NCI-H2081 (cell line): Measurements from ENCODE around the gene R3HDM2.
A peak's percentile ranks its signal among the peaks of the same experiment; 100 is the strongest.
"Not testable (repeated sequence)": the region's sequence is repeated elsewhere in the genome, so short reads cannot be mapped to it uniquely, and the experiment has no call there.

ENCODE experiments used
- DNase-seq, 2 experiments: peaks; one replicate each; lab custom pipeline; 2025; lab: John Stamatoyannopoulos, UW

R3HDM2 gene

DNA sequence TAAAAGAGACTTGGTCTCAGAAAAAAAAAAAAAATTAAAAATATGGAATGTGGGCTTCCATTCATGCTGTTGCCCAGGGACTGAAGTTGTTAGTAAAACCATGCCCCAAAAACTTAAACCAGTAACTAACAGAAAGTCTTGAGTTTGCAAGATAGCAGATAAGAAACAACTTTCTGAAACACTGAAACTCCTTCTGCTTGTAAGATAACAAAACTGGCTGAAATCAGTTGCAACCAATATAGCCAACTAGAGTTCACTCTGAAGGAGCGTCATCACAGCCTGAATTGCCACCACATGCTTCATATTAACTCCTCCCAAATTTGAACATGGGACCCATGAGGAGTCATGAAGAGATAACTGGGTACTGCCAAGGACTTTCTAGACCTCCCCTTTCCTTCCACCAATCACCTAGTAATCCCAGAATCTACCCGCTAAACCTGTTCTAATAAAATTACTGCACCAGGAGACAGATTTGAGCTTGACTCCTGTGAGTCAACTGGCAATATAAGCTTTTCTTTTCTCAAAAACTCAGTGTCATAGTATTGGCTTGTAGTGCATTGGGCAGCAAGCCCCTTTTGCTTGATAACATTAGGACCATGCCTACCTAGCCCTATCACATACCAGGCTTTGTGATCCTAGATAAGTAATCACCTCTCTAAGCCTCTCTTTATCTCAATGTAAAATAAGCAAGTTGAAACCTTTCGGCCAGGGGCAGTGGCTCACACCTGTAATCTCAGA is 53.6 kb downstream of the R3HDM2 start:
- no peak for DNase-seq

DNA sequence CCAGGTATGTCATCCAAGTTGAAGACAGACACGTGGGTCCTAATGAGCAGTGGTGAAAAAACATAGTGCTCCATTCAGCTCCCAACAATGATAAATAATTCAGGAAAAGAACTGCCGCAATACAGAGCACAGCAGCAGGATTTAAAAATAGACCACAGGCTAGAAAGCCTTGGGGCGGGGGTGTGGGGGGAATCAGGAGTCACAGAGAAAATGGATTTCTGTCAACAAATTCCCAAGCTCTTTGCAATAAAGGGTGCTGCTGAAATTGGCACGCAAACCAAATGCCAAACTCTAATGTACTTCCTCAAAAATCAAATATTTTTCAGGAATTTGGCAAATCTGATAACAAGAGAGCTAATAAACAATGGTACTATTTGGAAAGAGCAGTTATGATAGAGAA is 58.6 kb downstream of the R3HDM2 start:
- DNase-seq = no peak

DNA sequence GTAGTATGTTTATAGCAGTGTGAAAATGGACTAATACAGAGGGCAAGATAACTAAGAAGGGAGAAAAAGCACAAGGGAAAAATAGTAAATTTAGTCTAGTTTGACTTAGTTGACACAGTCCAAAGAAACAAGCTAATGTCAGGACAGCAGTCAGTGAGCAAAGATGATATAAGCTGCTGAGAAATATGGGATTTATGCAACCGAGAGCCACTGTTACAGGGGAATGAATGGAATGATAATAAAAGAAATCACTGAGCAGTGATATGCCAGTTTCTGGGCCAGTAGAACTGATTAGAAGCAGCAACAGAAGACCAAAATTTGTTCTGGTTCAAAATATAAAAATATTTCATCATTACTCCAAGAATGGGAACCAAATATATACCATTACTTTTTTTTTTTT is 60.1 kb downstream of the R3HDM2 start:
- DNase-seq = no peak

DNA sequence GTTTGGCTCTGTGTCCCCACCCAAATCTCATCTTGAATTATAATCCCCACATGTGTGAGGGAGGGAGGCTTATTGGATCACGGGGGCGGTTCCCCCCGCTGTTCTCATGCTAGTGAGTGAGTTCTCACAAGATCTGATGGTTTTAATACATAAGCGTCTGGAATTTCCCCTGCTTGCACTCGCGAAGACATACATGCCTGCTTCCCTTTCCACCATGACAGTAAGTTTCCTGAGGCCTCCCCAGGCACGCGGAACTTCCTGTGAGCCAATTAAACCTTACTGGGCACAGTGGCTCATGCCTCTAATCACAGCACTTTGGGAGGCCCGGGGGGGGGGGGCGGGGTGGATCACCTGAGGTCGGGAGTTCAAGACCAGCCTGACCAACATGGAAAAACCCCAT is 60.8 kb downstream of the R3HDM2 start:
- no peak for DNase-seq

DNA sequence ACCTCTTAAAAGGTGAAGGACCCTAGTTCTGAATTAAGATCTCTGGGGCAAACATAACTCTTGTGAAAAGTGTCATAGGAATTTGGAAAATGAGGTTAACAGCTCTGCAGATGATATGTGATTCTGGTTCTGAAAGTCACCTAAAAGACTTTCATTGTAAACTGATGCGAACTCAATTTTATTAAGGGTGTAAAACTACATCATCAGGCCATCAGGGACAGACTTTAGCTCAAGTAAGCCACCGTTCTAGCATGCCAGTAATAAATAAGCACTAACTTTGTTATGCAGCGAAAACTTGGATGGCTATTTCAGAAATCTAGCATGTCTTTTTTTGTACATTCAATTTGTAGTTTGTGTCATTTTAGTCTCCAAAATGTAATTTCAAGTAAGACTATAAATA is 61.6 kb downstream of the R3HDM2 start:
- DNase-seq = no peak

DNA sequence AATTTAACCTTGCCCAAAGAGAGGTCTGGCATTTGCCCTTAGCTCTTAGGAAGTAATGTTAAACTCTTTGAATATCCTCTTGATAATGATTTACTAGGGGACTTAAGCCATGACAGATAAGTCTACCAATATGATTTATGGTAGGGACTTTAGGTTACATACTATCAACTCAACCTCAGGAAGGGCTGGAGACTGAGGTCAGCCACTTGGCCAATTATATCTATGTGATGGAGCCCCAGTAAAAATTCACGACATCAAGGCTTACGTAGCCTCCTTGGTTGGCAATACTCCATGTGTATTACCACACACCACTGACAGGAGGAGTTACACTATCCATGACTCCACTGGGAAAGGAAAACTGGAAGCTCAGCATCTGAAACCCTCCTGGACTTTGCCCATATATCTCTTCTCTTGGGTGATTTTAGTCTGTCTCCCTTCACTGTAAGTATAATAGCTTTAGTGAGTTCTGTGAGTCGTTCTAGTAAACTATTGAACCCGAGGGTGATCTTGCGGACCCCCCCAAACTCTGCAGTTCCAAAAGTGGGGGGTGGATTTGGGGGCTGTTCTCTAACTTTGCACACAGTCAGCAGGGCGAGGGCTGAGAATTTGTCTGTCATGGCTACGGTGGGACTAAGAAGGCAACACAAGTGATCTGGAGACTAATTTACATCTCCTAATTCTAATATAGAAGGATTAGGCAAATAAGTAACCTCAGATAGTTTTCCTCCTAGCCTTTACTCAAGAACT is 62.3 kb downstream of the R3HDM2 start:
- no peak for DNase-seq

DNA sequence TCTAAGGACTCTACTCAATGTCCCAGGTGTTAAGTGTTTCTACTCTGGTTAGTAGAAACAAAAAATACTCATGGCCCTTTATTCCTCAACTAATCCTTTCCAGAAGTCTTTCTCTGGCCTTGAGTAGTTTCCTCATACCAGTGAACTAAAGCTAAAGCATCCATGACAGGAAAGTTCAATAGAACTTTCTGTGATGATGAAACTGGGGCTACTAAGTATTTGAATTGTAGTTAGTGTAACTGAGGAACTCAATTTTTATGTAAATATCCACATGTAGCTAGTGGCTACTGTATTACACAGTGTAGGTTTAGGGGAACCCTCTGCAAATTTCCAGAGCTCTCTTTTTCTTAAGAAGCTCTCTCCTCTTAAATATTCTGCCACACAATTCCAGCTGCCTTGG is 63.7 kb downstream of the R3HDM2 start:
- DNase-seq = no peak

DNA sequence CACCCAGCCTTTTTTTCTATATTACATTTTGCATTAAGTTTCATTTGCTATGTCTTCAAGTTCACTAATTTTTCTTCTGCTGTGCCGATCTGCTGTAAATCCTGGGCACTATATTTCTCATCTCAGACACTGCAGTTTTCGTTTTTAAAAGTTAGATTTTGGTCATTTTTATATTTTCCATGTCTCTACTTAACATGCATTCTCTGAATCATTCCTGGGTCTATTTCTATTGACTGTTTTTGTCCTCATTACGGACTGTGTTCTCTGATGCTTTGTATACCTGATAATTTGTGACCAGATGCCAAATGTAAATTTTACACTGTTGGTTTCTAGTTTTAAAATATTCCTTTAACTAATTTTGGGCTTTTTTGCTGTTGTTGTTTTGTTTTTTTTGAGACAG is 64.5 kb downstream of the R3HDM2 start:
- DNase-seq = no peak

DNA sequence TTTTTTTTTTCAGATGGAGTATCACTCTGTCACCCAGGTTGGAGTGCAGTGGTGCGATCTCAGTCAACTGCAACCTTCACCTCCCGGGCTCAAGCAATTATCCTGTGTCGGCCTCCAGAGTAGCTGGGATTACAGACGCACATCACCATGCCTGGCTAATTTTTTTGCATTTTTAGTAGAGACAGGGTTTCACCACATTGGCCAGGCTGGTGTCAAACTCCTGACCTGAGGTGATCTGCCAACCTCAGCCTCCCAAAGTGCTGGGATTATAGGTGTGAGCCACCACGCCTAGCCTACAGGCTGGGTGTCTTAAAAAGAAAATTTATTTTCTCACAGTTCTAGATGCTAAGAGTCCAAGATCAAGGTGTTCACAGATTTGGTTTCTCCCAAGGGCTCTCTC is 66.7 kb downstream of the R3HDM2 start:
- DNase-seq = not testable (repeated sequence)

DNA sequence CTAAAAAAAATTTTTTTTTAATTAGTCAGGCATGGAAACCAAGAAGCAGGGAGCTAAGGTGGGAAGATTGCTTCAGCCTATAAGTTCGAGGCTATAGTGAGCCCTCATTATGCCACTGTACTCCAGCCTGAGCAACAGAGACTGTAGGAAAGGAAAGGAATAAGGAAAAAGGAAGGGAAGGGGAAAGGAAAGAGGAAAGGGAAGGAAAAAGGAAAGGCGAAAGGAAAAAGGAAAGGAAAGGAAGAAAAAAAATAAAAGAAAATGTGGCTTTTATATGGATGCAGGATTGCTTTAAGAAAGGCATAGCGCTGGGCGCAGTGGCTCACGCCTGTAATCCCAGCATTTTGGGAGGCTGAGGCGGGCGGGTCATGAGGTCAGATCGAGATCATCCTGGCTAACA is 70.4 kb downstream of the R3HDM2 start:
- DNase-seq = no peak

DNA sequence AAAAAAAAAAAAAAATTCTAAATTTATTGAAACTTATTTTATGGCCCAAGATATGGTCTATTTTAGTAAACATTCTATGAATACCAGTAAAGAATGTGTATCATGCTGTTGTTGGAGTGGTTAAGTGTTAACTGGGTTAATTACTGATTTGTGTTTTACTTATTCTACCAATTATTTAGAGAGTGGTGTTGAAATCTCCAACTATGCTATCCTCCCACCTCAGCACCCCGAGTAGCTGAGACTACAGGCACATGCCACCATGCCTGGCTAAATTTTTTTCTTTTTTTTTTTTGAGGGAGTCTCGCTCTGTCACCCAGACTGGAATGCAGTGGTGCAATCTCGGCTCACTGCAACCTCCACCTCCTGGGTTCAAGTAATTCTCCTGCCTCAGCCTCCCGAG is 72.2 kb downstream of the R3HDM2 start:
- DNase-seq = no peak

DNA sequence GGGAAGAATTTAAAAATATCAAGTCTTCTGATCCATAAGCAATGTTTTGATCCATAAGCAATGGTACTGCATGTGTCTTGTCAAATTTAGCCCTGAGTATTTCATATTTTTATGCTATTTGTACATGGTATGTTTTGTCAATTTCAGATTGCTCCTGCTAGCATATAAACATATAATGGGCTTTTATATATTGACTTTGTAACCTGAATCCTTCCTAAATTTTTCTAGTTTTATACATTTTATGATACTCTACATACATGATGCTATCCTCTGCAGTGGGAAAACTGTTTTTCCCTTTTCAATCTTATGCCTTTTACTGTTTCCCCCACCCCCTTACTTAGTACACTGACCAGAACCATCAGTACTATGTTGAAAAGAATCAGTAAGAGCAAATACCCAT is 75.1 kb downstream of the R3HDM2 start:
- no peak for DNase-seq

DNA sequence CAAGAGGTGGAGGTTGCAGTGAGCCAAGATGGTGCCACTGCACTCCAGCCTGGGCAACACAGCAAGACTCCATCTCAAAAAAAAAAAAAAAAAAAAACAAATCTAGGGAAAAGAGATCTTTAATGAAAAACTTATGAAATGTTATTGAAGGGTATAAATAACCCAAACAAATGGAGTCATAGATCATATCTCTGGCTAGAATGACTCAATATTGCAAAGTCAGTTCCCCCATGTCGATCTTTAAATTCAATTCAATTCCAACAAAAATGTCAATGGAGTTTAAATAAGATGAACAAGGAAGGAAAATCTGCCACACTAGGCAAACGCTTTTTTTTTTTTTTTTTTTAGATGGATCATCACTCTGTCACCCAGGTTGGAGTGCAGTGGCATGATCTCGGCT is 78.7 kb downstream of the R3HDM2 start:
- DNase-seq = no peak

DNA sequence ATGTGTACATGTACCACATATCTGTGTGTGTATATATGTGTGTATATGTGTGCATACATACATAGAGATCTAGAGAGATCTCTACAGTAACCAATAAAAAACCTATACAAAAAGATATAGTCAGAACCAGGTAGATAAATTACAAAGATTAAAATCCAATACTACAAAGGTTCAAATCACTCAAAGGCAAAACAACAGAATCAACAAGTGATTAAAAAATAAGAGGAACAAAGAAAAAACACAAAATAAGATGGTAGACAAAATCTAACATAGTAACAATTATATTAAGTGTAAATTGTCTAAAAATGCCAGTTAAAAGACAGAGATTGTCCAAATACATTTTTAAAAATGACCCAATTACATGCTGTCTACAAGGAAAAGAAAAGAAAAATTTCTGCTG is 83.6 kb downstream of the R3HDM2 start:
- no peak for DNase-seq

DNA sequence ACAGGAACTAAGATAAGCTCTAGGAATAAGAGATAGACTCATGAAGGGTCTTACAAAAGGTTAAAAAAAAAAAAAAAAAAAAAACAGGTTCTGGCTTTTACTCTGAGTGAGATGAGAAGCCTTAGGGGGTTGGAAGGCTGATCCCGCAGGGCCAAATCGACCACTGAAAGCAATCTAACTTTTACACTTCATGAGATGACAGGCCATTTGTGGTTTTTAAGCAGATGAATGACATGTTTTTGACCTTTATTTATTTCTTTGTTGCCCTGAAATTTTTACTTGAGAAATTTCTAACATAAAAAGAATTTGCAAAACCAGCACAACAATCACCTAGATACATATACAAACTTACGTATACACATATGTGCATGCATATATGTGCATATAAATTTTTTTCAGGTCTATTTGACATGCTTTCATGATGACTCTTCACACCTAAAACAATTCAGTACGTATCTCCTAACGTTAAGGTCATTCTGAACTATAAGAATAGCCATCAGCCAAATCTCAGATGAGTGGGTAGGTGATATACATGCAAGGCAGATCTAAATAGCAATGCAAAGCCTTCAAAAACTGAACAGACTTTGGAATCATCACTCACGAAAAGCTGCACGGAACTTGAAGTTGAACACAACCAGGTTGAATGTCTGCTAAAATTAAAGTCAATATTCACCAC is 87.0 kb downstream of the R3HDM2 start:
- DNase-seq = no peak

DNA sequence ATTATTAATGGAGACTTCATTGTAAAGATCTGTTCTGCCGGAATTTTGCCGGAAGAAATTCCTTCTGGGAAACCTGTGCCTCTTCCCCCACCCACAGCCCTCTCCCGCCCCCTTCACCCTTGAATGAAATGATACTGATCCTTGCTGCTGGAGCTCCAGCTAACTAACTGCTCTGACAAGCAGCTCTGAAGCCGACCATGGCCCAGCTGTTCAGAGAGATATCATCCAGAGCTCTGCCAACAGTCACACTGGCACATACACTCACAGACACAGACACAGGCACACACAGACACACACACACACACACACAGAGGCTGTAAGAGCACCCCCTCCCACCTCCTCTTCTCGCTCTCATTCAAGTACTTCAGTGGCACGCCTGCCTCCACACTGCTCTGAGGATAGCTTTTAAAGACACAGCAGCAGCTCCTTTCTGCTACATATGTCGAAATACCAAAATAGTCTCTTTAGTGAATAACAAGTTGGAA is 88.6 kb downstream of the R3HDM2 start:
- DNase-seq = no peak

DNA sequence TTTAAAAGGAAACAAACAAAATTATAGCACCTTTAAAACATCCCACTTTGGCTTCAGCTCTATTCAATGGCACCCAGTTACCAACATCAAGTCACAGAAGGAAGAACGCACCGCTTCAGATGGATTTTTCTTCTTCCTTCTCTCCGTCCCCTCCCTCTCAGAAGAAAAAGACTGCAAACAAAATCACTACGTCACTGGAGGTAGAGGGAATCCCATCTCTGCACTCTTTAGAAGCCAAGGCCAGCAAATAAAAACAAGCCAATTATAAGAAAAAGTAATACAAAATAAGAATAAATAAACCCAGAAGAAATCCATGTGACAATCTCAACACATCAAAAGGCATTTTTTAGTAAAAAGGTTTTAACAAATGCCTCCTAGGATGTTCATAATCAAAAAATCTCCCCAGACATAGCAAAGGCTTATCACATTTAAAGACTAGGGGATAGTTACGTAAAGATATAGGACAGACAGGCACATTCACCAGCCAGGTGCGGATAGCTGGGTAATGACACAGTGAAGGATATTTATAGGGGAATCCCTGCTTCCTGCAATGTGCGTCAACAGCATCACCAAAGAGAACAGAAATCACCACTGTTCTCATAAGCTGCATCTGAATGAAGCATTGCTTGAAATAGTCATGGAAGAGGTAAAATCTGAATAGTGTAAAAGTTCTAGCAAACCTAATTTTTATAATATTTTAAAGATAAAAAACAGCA is 89.4 kb downstream of the R3HDM2 start:
- DNase-seq = peak in 1 of 2 experiments; percentile 21

DNA sequence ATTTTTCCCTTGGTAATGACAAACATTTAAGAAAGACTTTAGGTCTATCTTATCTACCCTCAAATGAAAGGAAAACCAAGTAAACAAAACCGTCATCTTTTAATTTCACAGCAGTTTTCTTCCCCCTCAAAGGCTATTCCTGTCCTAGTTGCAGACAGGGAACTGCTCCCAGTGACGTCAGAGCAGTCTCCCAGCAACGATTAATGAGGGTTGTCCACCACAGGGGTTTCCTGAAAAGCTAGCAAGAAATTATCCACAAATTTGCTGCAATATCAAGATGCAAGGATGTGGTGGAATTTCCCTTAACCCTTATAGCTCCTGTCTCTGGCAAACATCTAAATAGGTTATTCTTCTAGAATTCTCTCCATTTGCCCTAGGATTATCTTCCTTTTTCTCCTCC is 90.7 kb downstream of the R3HDM2 start:
- no peak for DNase-seq

DNA sequence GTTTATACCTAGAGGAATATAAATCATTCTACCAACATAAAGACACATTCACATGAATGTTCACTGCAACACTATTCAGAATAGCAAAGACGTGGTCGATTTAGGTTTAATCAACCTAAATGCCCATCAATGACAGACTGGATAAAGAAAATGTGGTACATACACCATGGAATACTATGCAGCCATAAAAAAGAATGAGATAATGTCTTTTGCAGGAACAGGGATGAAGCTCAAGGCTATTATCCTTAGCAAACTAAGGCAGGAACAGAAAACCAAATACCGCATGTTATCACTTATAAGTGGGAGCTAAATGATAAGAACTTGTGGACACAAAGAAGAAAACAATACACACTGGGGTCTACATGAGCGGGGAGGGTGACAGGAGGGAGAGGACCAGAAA is 94.5 kb downstream of the R3HDM2 start:
- DNase-seq = not testable (repeated sequence)

DNA sequence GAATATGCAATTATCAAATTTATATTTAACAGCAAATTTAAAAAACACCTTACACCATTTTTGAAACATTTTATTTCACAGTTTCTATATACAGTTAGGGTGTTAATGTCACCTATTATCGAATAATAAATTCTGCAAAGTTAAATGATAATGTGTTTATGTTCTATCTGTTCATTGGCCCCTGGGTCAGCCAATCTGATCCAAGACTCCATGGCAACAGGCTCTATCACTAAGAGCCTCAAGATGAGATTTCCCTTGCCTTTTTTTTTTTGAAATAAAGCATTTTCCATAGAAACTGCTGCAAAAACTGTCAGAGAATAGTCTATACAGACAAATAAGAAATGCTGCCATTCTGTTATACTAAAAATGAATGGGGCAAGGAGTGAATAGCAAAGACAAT is 96.6 kb downstream of the R3HDM2 start:
- DNase-seq = no peak

DNA sequence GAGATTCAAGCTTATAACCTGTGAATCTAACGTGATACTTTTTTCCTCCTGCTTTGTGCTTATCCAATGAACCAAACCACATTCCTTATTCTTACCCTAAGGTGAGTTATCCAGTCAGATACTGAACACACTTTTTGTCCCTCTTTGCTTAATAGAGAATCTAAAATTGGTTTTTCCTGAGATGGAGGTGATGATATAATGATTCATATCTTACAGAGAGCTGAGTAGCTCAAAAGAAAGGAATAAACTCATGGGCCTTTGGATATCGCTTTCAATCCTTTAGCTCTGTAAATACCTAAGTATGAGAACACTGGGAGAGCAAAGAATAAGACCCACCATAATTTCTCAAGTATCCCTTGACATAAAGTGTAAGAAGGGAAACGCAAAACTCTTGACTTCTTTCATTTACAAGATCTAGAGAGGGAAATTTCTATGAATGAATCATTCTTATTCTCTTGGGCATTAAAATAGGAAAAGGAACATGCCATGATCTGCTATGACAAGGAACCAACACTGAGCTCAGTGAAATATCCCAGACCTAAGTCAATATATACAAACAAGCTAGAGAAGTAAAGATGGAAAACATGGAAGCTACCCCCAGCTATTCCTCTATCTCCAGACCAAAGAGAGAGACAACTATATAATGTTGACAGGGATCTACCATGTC is 98.1 kb downstream of the R3HDM2 start:
- DNase-seq = no peak

DNA sequence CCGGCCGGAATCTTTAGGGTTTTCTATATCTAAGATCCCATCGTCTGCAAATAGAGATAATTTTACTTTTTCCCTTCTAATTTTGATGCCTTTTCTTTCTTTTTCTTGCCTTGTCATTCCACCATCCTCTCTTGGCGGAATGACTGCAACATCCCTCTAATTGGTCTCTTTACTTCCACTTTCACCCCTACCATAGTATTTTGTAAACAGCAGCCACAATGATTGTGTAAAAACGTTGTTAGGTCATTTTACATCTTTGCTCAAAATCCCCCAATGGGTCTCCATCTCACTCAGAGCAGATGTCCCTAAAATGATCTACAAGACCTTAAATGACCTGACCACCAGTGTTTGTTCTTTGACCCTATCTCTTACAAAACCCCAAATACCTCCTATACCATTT is 99.9 kb downstream of the R3HDM2 start:
- no peak for DNase-seq
